ENCODE results near the gene RAMACL.

DNA sequence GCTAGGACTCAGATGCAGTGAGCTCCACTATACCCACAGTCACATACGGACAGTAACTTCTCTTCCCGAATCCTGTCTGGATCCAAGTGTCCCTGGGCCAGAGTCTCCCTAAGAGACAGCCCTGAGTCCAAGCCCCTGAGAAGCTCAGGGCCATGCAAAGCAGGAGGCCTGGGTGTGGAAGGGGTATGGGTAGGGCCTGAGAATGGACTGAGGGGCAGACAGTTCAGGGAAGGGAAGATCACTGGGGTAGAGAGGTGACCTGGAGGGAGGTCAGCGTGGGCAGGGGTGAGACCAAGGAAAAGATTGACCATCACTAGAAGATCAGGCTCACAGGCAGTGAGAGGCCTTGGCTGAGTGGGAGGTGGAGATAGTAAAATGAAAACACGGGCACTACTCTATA is 31.8 kb upstream of the RAMACL start:
- no peak for TF ChIP-seq YY1 (IDR thresholded peaks at IDR 0.05; ENCODE audit: insufficient read depth, insufficient read length)
- TF ChIP-seq ZNF274 (IDR thresholded peaks at IDR 0.05; ENCODE audit: low read depth, low read length): no peak

All from NT2/D1 (cell line).